Bronchial epithelial cell (primary cell): ENCODE data around the gene HDX. TPM values are rescaled to one million over a fixed set of nuclear protein-coding genes. Genes with fewer than 3 reads are reported as not detected.
"Not testable (repeated sequence)": the region's sequence is repeated elsewhere in the genome, so short reads cannot be mapped to it uniquely, and the experiment has no call there.

ENCODE experiments used
- DNase-seq: peaks from one replicate; pipeline ENCODE4 v3.0.0-alpha.2; 2010; ENCODE audit warnings: low read depth
- FAIRE-seq: peaks from 2 replicates; lab custom pipeline; 2011; peaks lifted over from hg19 to GRCh38; lab: Jason Lieb, UNC
- H3K27me3 ChIP-seq: 2 replicates; pipeline ENCODE4 v1.5.1; 2011; ENCODE audit warnings: low read length; ENCODE audit not compliant: control insufficient read depth, insufficient read depth
- H3K36me3 ChIP-seq: 2 replicates; pipeline ENCODE4 v1.5.1; 2011; ENCODE audit warnings: low read length; ENCODE audit not compliant: control insufficient read depth, insufficient read depth
- H3K4me3 ChIP-seq: 2 replicates; pipeline ENCODE4 v1.5.1; 2011; ENCODE audit warnings: mild to moderate bottlenecking, low read depth, low read length, control low read depth
- total RNA-seq: library from RNA; depleted of rRNA; stranded (reverse); fragments of >200 nt; gene quantifications from 2 replicates; pipeline ENCODE4 v1.2.1, GENCODE V29; 2014
- TF ChIP-seq, protein P1 (sequence below): IDR thresholded peaks from 2 replicates; pipeline ENCODE4 v1.5.1; 2011; ENCODE audit warnings: mild to moderate bottlenecking, moderate library complexity, low read length, control low read depth, inconsistent platforms; ENCODE audit not compliant: insufficient read depth, severe bottlenecking

HDX gene
- total RNA-seq, 1 donor from 2014 or later: 1.6 TPM

- H3K4me3 ChIP-seq: no peak overlapping the region
- no peaks in the 10 kb centered on the region for H3K36me3 ChIP-seq
- FAIRE-seq (no peak), DNase-seq (no peak)
- TF ChIP-seq, protein P1, sequence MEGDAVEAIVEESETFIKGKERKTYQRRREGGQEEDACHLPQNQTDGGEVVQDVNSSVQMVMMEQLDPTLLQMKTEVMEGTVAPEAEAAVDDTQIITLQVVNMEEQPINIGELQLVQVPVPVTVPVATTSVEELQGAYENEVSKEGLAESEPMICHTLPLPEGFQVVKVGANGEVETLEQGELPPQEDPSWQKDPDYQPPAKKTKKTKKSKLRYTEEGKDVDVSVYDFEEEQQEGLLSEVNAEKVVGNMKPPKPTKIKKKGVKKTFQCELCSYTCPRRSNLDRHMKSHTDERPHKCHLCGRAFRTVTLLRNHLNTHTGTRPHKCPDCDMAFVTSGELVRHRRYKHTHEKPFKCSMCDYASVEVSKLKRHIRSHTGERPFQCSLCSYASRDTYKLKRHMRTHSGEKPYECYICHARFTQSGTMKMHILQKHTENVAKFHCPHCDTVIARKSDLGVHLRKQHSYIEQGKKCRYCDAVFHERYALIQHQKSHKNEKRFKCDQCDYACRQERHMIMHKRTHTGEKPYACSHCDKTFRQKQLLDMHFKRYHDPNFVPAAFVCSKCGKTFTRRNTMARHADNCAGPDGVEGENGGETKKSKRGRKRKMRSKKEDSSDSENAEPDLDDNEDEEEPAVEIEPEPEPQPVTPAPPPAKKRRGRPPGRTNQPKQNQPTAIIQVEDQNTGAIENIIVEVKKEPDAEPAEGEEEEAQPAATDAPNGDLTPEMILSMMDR: no peak
- H3K27me3 ChIP-seq: no peaks in the 10 kb centered on the region
These were observed 165.6 kb downstream of the HDX start for GRCh38 chrX:84336646-84337045.

- Histone ChIP-seq H3K4me3 (no peak overlapping the region), H3K27me3 (no peaks in the 10 kb centered on the region), H3K36me3 (no peaks in the 10 kb centered on the region)
- no peak for DNase-seq
- FAIRE-seq: no peak
- TF ChIP-seq, protein P1: no peak
These were observed 167.1 kb downstream of the HDX start for GRCh38 chrX:84335121-84335520.

DNA sequence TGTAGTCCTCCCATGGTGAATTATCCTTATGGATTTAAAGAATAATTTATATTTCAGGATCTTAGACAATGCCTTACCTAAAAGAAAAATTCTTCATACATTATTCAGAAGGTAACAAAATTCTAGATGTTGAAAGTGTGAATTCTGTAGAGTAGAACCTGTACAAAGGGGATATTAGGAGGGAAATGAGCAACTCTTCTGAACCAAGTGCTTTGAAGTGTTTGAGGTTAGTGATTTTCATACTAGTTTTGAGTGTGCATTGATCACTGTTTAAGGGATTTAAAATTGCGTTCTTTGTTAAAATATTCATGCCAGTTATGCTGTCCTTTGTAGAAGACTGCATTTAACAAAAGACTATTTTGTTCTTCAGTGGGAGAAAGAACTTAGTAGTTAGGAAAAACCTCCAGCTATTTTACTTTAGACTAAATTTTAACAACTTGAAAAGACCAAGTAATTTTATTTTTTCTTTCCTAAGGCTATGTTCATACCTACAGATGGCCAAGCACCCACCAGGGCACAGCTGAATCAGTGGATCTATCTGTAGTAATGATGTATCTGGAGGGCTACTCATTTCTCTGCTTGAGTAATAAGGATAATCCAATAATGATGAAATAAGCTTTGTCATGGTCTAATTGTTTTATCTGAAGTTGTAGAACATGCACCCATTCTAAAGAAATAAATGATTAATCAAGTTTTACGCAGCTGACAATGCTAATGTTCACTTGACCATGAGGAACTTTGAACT is 180.0 kb downstream of the HDX start:
- no peaks in the 10 kb centered on the region for H3K27me3 ChIP-seq
- no peaks in the 10 kb centered on the region for H3K36me3 ChIP-seq
- DNase-seq (no peak), FAIRE-seq (no peak)
- no peak overlapping the region for H3K4me3 ChIP-seq
- TF ChIP-seq, protein P1: no peak

DNA sequence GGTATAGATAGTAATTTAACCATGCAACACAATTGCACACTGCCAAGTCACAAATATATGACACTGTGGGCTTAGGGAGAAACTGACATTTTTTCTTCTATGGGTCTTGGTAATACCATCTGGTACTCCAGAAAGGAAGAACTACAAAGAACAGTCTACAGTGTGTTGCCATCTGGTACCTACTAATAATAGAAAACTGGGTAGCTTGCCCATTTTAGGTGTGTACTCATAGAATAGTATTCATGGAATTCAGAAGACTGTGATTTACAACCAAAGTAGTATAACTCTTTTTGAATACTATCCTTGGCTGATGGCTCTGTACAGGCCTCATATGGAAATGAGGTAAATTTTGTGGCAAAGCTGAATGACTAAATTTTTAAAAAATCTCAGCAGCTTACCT is 181.6 kb downstream of the HDX start:
- TF ChIP-seq, protein P1: no peak
- Histone ChIP-seq H3K4me3 (no peak overlapping the region), H3K27me3 (no peaks in the 10 kb centered on the region), H3K36me3 (no peaks in the 10 kb centered on the region)
- no peak for FAIRE-seq
- no peak for DNase-seq

GRCh38 chrX:84320023-84320422 is 182.2 kb downstream of the HDX start:
- FAIRE-seq (no peak), DNase-seq (no peak)
- Histone ChIP-seq H3K27me3 (no peaks in the 10 kb centered on the region), H3K36me3 (no peaks in the 10 kb centered on the region), H3K4me3 (no peak overlapping the region)
- TF ChIP-seq, protein P1: no peak

DNA sequence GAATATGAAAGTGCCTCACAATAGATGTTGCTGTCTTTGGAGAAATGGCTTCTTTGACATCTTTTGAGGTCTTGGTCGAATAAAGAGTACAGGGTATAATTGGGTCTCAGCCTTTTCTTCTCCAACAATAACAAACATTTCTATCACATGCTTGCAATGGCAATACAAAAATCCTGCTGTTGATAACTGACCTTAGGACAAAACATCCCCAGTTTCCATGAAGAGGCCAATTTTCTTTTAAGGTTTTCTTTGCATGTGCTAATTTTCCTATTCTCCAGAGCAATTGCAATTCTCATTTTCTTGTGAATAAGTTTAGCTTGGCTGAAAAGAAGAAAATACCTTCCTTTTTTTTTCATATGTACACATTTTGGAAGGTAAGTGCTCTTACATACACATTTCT is 183.6 kb downstream of the HDX start:
- no peak for FAIRE-seq
- no peaks in the 10 kb centered on the region for H3K36me3 ChIP-seq
- DNase-seq: no peak
- H3K27me3 ChIP-seq: no peaks in the 10 kb centered on the region
- TF ChIP-seq, protein P1: no peak
- H3K4me3 ChIP-seq: no peak overlapping the region

DNA sequence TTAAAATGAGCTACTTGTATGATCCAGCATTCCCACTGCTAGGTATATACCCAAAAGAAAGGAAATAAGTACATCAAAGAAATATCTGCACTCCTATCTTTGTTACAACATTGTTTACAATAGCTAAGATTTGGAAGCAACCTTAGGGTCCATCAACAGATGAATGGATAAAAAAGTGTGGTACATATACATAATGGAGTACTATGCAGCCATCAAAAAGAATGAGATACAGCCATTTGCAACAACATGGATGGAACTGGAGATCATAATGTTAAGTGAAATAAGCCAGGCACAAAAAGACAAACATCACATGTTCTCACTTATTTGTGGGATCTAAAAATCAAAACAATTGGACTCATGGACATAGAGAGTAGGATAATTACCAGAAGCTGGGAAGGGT is 186.3 kb downstream of the HDX start:
- H3K36me3 ChIP-seq, H3K4me3 ChIP-seq, FAIRE-seq, DNase-seq, H3K27me3 ChIP-seq: not testable (repeated sequence)
